Body of pancreas (tissue), 4 donors: Measurements from ENCODE around the gene SUSD4. TPM values are rescaled to one million over a fixed set of nuclear protein-coding genes. Genes with fewer than 3 reads are reported as not detected.

Experiments
- ATAC-seq: fragments of 150-250 bp; one replicate; pipeline ENCODE4 v1.9.1; 2016
- DNase-seq, 4 donors: peaks; one replicate each; pipeline ENCODE4 v3.0.0-alpha.2; 2019
- H3K27ac ChIP-seq, 4 donors: fragments of 200-600 bp; sonication (generic); 1 replicate in 3 of 4; 2 replicates in 1 of 4; pipeline versions ENCODE4 v1.5.1 to v1.6.1; 2016 to 2019; ENCODE audit warnings: mild to moderate bottlenecking in 1 of 4, mixed read lengths in 1 of 4, moderate library complexity in 1 of 4
- H3K27me3 ChIP-seq, 2 donors: fragments of 200-600 bp; sonication (generic); one replicate each; pipeline ENCODE4 v1.6.0; 2016; ENCODE audit warnings: mild to moderate bottlenecking in 1 of 2
- H3K36me3 ChIP-seq, 2 donors: fragments of 200-600 bp; sonication (generic); replicated peaks in 1 of 2; 2 replicates each; pipeline ENCODE4 v1.5.1; 2016; ENCODE audit warnings: low read depth in 2 of 2; ENCODE audit not compliant: insufficient read depth in 1 of 2
- H3K4me1 ChIP-seq: fragments of 200-600 bp; sonication (generic); one replicate; pipeline ENCODE4 v1.6.0; 2016
- H3K4me3 ChIP-seq, 2 donors: fragments of 200-600 bp; sonication (generic); 1 replicate in 1 of 2; 2 replicates in 1 of 2; pipeline ENCODE4 v1.5.1; 2016 to 2019
- H3K9me3 ChIP-seq, 3 donors: fragments of 200-600 bp; sonication (generic); 1 replicate in 2 of 3; 2 replicates in 1 of 3; pipeline ENCODE4 v1.5.1; 2016
- CTCF ChIP-seq, 7 experiments: fragments of 450-650 bp in 4 of 7; fragments of 200-600 bp in 3 of 7; sonication (generic) in 3 of 7; IDR thresholded peaks; one replicate each; pipeline ENCODE4 v1.5.1; 2016 to 2019; ENCODE audit warnings: antibody characterized with exemption in 7 of 7
- POLR2A ChIP-seq, 3 donors: fragments of 450-650 bp; IDR thresholded peaks; one replicate each; pipeline ENCODE4 v1.6.1; 2016; ENCODE audit warnings: antibody characterized with exemption in 3 of 3, mild to moderate bottlenecking in 2 of 3
- WGBS, 2 donors: methylation state at CpG; one replicate each; pipeline ENCODE4 v1.1.5; 2017; 5-methylcytosine and 5-hydroxymethylcytosine counted together
- intact Hi-C: fragments of 100-400 bp; cut with DNase I; formaldehyde crosslinking; loops from one replicate; pipeline ENCODE4 v1.15.1; 2023
- total RNA-seq, 2 donors: library from RNA; depleted of rRNA; stranded (reverse); fragments of >200 nt; gene quantifications; one replicate each; pipeline ENCODE4 v1.1.0, GENCODE V29; 2016

SUSD4 gene
- total RNA-seq, 2 donors from 2014 or later: 3.6 to 18.1 TPM

- ATAC-seq (no peak), DNase-seq (no peak)
- Histone ChIP-seq H3K4me3 (no peak overlapping the region), H3K27me3 (peaks cover 0 to 5% of the 10 kb centered on the region in 2 donors), H3K4me1 (peaks cover 6% of the 10 kb centered on the region), H3K27ac (no peak overlapping the region), H3K9me3 (no peaks in the 10 kb centered on the region), H3K36me3 (no peaks in the 10 kb centered on the region)
- no peak for TF ChIP-seq POLR2A (IDR thresholded peaks at IDR 0.05)
- no peak for TF ChIP-seq CTCF (IDR thresholded peaks at IDR 0.05)
- 95 to 97% methylated on average over 13 of the region's 13 CpGs for WGBS, 2 donors
- intact Hi-C loops: no loop called here
These were observed 30.7 kb upstream of the SUSD4 start for GRCh38 chr1:223394706-223395105.

- peaks cover 0 to 5% of the 10 kb centered on the region in 2 donors for H3K27me3 ChIP-seq
- TF ChIP-seq CTCF (IDR thresholded peaks at IDR 0.05) (no peak), POLR2A (IDR thresholded peaks at IDR 0.05) (no peak)
- no peaks in the 10 kb centered on the region for H3K36me3 ChIP-seq
- no peak for ATAC-seq
- DNase-seq: no peak
- 96 to 97% methylated on average over 27 of the region's 27 CpGs for WGBS, 2 donors
- no peak overlapping the region for H3K27ac ChIP-seq
- no peak overlapping the region for H3K4me3 ChIP-seq
- H3K4me1 ChIP-seq: peaks cover 6% of the 10 kb centered on the region
- intact Hi-C loops: no loop called here
- no peaks in the 10 kb centered on the region for H3K9me3 ChIP-seq
These were observed 30.3 kb upstream of the SUSD4 start for GRCh38 chr1:223394242-223394641.

- intact Hi-C loops: no loop called here
- 31 to 60% methylated on average over 22 to 73 of the region's 73 CpGs for WGBS, 2 donors
- H3K4me1 ChIP-seq: peaks cover 6% of the 10 kb centered on the region
- no peak within 1 kb of the TSS for H3K27ac ChIP-seq
- peaks cover 0 to 5% of the 10 kb centered on the region in 2 donors for H3K27me3 ChIP-seq
- H3K36me3 ChIP-seq: no peaks in the 10 kb centered on the region
- no peaks in the 10 kb centered on the region for H3K9me3 ChIP-seq
- no peak within 1 kb of the TSS for H3K4me3 ChIP-seq
- ATAC-seq: peak; percentile 47
- DNase-seq: peak in 3 of 4 donors; percentile 16 to 36 (median 21)
- TF ChIP-seq CTCF (IDR thresholded peaks at IDR 0.05) (no peak), POLR2A (IDR thresholded peaks at IDR 0.05) (no peak)
These were observed 29.6 kb upstream of the SUSD4 start, which contains the start of gene CCDC185 for GRCh38 chr1:223393275-223394214. Gene CCDC185 (plus strand): TSS chr1:223393415. CDS start chr1:223393476, 61 bp downstream.

GRCh38 chr1:223390618-223391017, 26.6 kb upstream of the SUSD4 start:
- no peak for ATAC-seq
- intact Hi-C loops: no loop called here
- no peak overlapping the region for H3K4me3 ChIP-seq
- TF ChIP-seq CTCF (IDR thresholded peaks at IDR 0.05) (no peak), POLR2A (IDR thresholded peaks at IDR 0.05) (no peak)
- no peak for DNase-seq
- H3K27me3 ChIP-seq: peaks cover 0 to 5% of the 10 kb centered on the region in 2 donors
- peaks cover 6% of the 10 kb centered on the region for H3K4me1 ChIP-seq
- no peaks in the 10 kb centered on the region for H3K36me3 ChIP-seq
- no peaks in the 10 kb centered on the region for H3K9me3 ChIP-seq
- no peak overlapping the region for H3K27ac ChIP-seq
